ENCODE data around the gene IER5. TPM values are rescaled to one million over a fixed set of nuclear protein-coding genes. Genes with fewer than 3 reads are reported as not detected.

The IER5 gene
- total RNA-seq, 4 donors from 2014 or later, result 21.6 to 40.6 (median 26.5) TPM

DNA sequence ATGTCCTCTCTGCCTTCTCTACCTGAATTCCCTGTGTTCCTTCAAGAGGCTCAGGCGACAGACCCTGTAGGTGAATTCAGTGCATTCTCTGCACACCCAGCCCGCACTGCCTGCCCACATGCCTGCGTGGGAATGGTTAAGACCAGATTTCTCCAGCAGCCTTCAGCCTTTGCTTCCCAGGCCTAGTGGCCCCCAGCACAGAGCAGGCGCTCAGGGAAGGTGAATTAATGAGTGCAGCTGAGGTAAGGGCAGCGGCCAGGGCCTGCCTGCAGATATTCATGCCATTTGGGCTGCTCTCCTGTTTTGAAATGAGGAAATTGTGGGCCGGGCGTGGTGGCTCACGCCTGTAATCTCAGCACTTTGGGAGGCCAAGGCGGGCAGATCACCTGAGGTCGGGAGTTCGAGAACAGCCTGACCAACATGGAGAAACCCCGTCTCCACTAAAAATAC is 45.5 kb downstream of the IER5 start:
- Histone ChIP-seq H3K27me3 (no peaks in the 10 kb centered on the region), H3K36me3 (no peaks in the 10 kb centered on the region), H3K4me1 (peaks cover 27 to 61% (median 30%) of the 10 kb centered on the region in 3 donors), H3K27ac (peak overlapping the region in 3 of 4 donors; percentile 7 to 88 (median 80)), H3K4me3 (no peak overlapping the region), H3K9me3 (no peaks in the 10 kb centered on the region)
- no peak for DNase-seq
- WGBS, 2 donors, result 83 to 100% methylated on average over 1 to 6 of the region's 12 CpGs
- TF ChIP-seq, protein P1, sequence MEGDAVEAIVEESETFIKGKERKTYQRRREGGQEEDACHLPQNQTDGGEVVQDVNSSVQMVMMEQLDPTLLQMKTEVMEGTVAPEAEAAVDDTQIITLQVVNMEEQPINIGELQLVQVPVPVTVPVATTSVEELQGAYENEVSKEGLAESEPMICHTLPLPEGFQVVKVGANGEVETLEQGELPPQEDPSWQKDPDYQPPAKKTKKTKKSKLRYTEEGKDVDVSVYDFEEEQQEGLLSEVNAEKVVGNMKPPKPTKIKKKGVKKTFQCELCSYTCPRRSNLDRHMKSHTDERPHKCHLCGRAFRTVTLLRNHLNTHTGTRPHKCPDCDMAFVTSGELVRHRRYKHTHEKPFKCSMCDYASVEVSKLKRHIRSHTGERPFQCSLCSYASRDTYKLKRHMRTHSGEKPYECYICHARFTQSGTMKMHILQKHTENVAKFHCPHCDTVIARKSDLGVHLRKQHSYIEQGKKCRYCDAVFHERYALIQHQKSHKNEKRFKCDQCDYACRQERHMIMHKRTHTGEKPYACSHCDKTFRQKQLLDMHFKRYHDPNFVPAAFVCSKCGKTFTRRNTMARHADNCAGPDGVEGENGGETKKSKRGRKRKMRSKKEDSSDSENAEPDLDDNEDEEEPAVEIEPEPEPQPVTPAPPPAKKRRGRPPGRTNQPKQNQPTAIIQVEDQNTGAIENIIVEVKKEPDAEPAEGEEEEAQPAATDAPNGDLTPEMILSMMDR (IDR thresholded peaks at IDR 0.05), result no peak
- no peak for TF ChIP-seq POLR2A (IDR thresholded peaks at IDR 0.05)
- intact Hi-C loops (cut with DNase I), result no loop called here

DNA sequence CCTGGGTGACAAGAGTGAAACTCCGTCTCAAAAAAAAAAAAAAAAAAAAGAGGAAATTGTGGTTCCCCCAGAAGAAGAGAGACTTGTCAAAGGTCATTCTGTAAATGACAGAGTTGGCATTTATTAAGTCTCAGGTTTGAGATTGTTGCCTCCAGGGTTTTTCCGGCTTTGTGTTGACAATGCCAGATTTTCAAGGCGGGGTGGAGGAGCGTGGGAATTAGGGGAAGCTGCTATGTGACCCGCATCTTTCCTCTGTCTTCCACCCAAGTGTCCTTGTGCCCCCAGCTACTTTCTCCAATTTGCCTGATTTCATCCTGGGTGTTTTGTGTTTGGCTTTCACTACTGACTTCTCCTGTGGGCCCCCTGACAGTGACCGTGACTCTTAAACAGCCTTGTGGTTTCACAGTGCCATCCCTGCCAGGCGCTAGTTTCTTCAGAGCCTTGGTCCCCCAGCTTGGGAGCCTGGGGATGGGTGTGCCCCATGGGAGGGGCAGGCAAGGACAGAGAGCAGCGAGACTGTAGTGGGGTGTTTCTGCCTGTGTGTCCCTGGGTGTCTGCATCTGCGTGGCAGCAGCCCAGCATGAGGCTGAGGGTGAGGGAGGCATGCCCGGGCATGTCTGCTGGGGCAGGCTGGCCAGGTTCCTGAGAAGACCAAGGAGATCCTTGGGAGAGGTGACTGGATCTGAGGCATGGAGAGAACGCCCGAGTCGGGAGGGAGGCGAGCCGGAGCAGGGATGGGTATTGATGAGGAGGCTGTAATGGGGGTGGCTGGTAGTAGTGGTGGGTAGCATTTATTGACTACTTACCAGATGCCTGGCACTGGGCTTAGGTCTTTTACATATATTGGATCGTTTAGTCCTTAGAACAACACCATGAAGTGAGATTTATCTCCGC is 46.3 kb downstream of the IER5 start:
- 42 to 46% methylated on average over 13 of the region's 17 CpGs for WGBS, 2 donors

DNA sequence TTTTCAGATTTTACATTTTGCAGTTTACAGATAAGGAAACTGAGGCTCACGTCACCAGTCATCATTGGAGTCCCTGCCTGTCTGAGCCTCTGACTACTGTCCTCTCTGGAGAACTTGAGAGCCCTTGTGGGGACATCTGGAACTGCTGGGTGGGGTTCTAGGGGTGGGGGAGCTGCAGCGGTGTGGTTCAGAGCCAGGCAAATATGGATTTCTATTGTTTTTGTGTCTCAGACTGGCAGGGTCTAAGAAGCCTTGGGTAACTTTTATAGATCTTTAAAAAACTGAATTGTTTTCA is 46.9 kb downstream of the IER5 start:
- TF ChIP-seq, protein P1 (IDR thresholded peaks at IDR 0.05), result peak in 4 of 6 experiments; percentile 21 to 48 (median 40)
- TF ChIP-seq POLR2A (IDR thresholded peaks at IDR 0.05), result no peak
- Histone ChIP-seq H3K9me3 (no peaks in the 10 kb centered on the region), H3K4me1 (peaks cover 29 to 61% (median 30%) of the 10 kb centered on the region in 3 donors), H3K27me3 (no peaks in the 10 kb centered on the region), H3K36me3 (no peaks in the 10 kb centered on the region), H3K27ac (peak overlapping the region; percentile 72 to 88 (median 78)), H3K4me3 (no peak overlapping the region)
- intact Hi-C loops (cut with DNase I), result no loop called here
- 56 to 70% methylated on average over 1 of the region's 2 CpGs for WGBS, 2 donors
- no peak for DNase-seq

More for the DNA sequence above, 46.3 kb downstream of the IER5 start:
- Histone ChIP-seq H3K4me3 (no peak overlapping the region), H3K4me1 (peaks cover 27 to 61% (median 29%) of the 10 kb centered on the region in 3 donors), H3K27ac (peak overlapping the region; percentile 72 to 88 (median 78)), H3K9me3 (no peaks in the 10 kb centered on the region), H3K36me3 (no peaks in the 10 kb centered on the region), H3K27me3 (no peaks in the 10 kb centered on the region)
- no peak for DNase-seq
- intact Hi-C loops (cut with DNase I), result no loop called here
- TF ChIP-seq, protein P1 (IDR thresholded peaks at IDR 0.05), result no peak
- peak in 1 of 4 donors; percentile 37 for TF ChIP-seq POLR2A (IDR thresholded peaks at IDR 0.05)

DNA sequence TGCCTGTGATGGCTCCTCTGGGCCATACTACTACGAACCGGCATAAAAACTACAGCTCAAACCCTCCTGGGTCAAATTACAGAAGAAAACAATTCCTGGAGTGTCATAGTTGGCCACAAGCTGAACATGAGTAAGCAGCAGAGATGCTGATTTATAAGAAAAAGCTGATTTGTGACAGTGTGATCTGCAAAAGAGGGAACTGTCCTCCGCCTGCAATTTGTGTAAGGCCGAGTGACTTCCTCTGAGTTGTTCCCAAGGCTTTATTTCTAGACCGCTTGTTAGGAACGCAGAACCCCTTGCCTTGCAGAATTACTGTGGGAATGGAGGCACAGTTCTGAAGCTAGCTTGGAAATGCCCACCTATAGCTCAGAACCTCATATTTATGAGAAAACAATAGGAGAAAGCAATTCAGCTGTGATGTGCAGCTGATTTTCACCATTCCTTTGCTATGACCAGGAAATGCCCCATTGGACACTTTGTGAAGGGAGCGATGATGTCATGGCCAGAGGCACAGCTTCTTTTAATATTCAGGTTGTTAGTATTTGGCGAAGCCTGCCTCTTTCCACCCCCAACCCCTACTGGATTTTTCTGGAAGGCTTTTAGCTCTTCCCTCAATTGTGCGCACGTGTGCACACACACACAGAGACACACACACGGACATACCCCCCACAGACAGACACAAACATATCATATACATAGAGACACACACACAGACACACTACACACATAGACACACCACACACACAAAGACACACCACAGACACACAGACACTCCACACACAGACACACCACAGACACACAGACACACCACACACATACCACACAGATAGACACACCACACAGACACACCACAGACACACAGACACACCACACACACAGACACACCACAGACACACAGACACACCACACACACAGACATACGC is 47.6 kb downstream of the IER5 start:
- peaks cover 29 to 62% (median 30%) of the 10 kb centered on the region in 3 donors for H3K4me1 ChIP-seq
- 71 to 85% methylated on average over 11 to 12 of the region's 12 CpGs for WGBS, 2 donors
- intact Hi-C loops (cut with DNase I), result no loop called here
- H3K4me3 ChIP-seq, result no peak overlapping the region
- TF ChIP-seq POLR2A (IDR thresholded peaks at IDR 0.05), result no peak
- TF ChIP-seq, protein P1 (IDR thresholded peaks at IDR 0.05), result no peak
- H3K36me3 ChIP-seq, result no peaks in the 10 kb centered on the region
- H3K9me3 ChIP-seq, result no peaks in the 10 kb centered on the region
- peak overlapping the region; percentile 72 to 88 (median 78) for H3K27ac ChIP-seq
- H3K27me3 ChIP-seq, result no peaks in the 10 kb centered on the region
- DNase-seq, result no peak
